GM21381 (cell line): ENCODE results near the gene SLC34A1.
A peak's percentile ranks its signal among the peaks of the same experiment; 100 is the strongest.
"Not testable (repeated sequence)": the region's sequence is repeated elsewhere in the genome, so short reads cannot be mapped to it uniquely, and the experiment has no call there.

Experiments used
- ATAC-seq: cut with Tn5 transposase; IDR thresholded peaks from one replicate; pipeline ENCODE4 v1.9.1; 2021; ENCODE audit warnings: mild to moderate bottlenecking, moderate library complexity; ENCODE audit not compliant: unreplicated experiment

SLC34A1 gene

GRCh38 chr5:177367981-177368868 is 16.0 kb upstream of the SLC34A1 start:
- ATAC-seq, result no peak

GRCh38 chr5:177368869-177369644 is 15.2 kb upstream of the SLC34A1 start:
- ATAC-seq, result no peak

GRCh38 chr5:177369645-177370440 is 14.4 kb upstream of the SLC34A1 start:
- ATAC-seq, result no peak

- no peak for ATAC-seq
These were observed 13.6 kb upstream of the SLC34A1 start for GRCh38 chr5:177370488-177371119.

- no peak for ATAC-seq
These were observed 12.9 kb upstream of the SLC34A1 start for GRCh38 chr5:177371120-177372033.

GRCh38 chr5:177372034-177372896 is 12.0 kb upstream of the SLC34A1 start:
- ATAC-seq, result no peak

- ATAC-seq, result no peak
These were observed 11.3 kb upstream of the SLC34A1 start for GRCh38 chr5:177372910-177373309.

GRCh38 chr5:177373806-177374205 is 10.4 kb upstream of the SLC34A1 start:
- ATAC-seq, result no peak

GRCh38 chr5:177374211-177374610 is 10.0 kb upstream of the SLC34A1 start:
- ATAC-seq, result no peak

- not testable (repeated sequence) for ATAC-seq
These were observed 8.7 kb upstream of the SLC34A1 start for GRCh38 chr5:177375516-177375915.

- ATAC-seq, result no peak
These were observed 8.1 kb upstream of the SLC34A1 start for GRCh38 chr5:177376107-177376506.

GRCh38 chr5:177377851-177378776 is 6.1 kb upstream of the SLC34A1 start:
- no peak for ATAC-seq

- ATAC-seq, result peak; percentile 52
These were observed 5.0 kb upstream of the SLC34A1 start for GRCh38 chr5:177378884-177379883.

- ATAC-seq, result no peak
These were observed 3.5 kb upstream of the SLC34A1 start for GRCh38 chr5:177380805-177381126.

- ATAC-seq, result no peak
These were observed 1.7 kb upstream of the SLC34A1 start for GRCh38 chr5:177382423-177383029.

GRCh38 chr5:177383181-177383580 is 1.1 kb upstream of the SLC34A1 start:
- ATAC-seq, result no peak
